ENCODE measurements around the gene ZNF619. TPM values are rescaled to one million over a fixed set of nuclear protein-coding genes. Genes with fewer than 3 reads are reported as not detected.

The ZNF619 gene
- total and polyA plus RNA-seq, 2 of the 4 experiments (the other 2 are of a cell fraction), result 2.0 to 4.8 TPM

DNA sequence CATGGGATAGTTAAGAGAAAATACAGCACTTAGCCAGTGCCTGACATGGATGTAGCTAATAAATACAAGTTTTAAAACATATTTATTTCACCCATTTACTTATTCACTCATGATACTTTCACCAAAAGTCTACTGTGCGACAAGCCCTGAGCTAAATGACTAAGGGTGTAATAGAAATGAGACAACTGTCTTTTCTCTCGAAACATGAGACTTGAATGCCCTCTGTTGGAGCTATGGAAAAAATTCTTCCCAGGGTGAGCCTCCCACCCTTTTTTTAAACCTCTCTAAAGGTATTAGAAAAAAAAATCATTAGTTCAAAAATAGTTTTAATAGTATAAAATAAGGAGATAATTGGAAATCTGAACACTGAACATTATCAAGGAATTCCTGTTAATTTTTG is 44.1 kb upstream of the ZNF619 start:
- H3K27ac ChIP-seq (ENCODE audit: insufficient read depth, low read length), result no peak overlapping the region
- H3K4me1 ChIP-seq (ENCODE audit: control insufficient read depth, insufficient read depth, low read length), result no peaks in the 10 kb centered on the region
- TF ChIP-seq MAFK (IDR thresholded peaks at IDR 0.05; ENCODE audit: low read depth, low read length) (no peak), MXI1 (IDR thresholded peaks at IDR 0.05; ENCODE audit: borderline replicate concordance, low read depth, low read length) (no peak), RFX5 (IDR thresholded peaks at IDR 0.05; ENCODE audit: low read depth, low read length) (no peak), FOS (IDR thresholded peaks at IDR 0.05; ENCODE audit: low read depth, low read length) (no peak), MAZ (IDR thresholded peaks at IDR 0.05; ENCODE audit: borderline replicate concordance, low read depth, low read length) (no peak), CHD1 (IDR thresholded peaks at IDR 0.05; ENCODE audit: low read depth, low read length) (no peak), RCOR1 (IDR thresholded peaks at IDR 0.05; ENCODE audit: insufficient replicate concordance, low read length) (no peak), BHLHE40 (IDR thresholded peaks at IDR 0.05; ENCODE audit: low read depth, low read length) (no peak), SMC3 (IDR thresholded peaks at IDR 0.05; ENCODE audit: low read depth, low read length) (no peak), ELK1 (IDR thresholded peaks at IDR 0.05; ENCODE audit: borderline replicate concordance, low read depth, low read length) (no peak), USF2 (IDR thresholded peaks at IDR 0.05; ENCODE audit: low read depth, low read length) (no peak)
- TF ChIP-seq, protein P1, sequence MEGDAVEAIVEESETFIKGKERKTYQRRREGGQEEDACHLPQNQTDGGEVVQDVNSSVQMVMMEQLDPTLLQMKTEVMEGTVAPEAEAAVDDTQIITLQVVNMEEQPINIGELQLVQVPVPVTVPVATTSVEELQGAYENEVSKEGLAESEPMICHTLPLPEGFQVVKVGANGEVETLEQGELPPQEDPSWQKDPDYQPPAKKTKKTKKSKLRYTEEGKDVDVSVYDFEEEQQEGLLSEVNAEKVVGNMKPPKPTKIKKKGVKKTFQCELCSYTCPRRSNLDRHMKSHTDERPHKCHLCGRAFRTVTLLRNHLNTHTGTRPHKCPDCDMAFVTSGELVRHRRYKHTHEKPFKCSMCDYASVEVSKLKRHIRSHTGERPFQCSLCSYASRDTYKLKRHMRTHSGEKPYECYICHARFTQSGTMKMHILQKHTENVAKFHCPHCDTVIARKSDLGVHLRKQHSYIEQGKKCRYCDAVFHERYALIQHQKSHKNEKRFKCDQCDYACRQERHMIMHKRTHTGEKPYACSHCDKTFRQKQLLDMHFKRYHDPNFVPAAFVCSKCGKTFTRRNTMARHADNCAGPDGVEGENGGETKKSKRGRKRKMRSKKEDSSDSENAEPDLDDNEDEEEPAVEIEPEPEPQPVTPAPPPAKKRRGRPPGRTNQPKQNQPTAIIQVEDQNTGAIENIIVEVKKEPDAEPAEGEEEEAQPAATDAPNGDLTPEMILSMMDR (conservative IDR thresholded peaks at IDR 0.05; ENCODE audit: low read depth, low read length), result no peak
- ChIA-PET CTCF (no interaction called here), POLR2A (ENCODE audit: unreplicated experiment) (no interaction called here)
- no peak overlapping the region for H3K23ac ChIP-seq (ENCODE audit: low read depth, low read length)
- no peaks in the 10 kb centered on the region for H3K9me3 ChIP-seq (ENCODE audit: control insufficient read depth, insufficient read depth, low read length)
- H4K91ac ChIP-seq (ENCODE audit: insufficient read depth, low read depth, low read length), result no peak overlapping the region
- no peaks in the 10 kb centered on the region for H3K9me1 ChIP-seq (ENCODE audit: insufficient read depth, low read length)
- no peaks in the 10 kb centered on the region for H3K27me3 ChIP-seq (ENCODE audit: control insufficient read depth, insufficient read depth, low read length)
- H3K36me3 ChIP-seq (ENCODE audit: control insufficient read depth, insufficient read depth, low read length), result no peaks in the 10 kb centered on the region
- H3K4ac ChIP-seq (ENCODE audit: low read depth, low read length), result no peak overlapping the region
- H2BK120ac ChIP-seq (ENCODE audit: low read depth, low read length), result no peak overlapping the region
- no CpG with 5 or more reads among the region's 2 CpGs for WGBS, 2 experiments (ENCODE audit: extremely low coverage in 2 of 2, insufficient read length in 1 of 2)
- no peak overlapping the region for H3K56ac ChIP-seq (ENCODE audit: extremely low read depth, insufficient read depth, low read length)
- no TSS peak for BruUV-seq (replicated peaks)
- no peak overlapping the region for H3K14ac ChIP-seq (replicated peaks; ENCODE audit: low read depth, low read length)
- no peaks in the 10 kb centered on the region for H4K20me1 ChIP-seq (ENCODE audit: insufficient read depth, low read length)
- dilution Hi-C loops (cut with HindIII; ENCODE audit: low sequenced_read_pairs, unreplicated experiment) (no loop called here), in situ Hi-C loops (cut with MboI; ENCODE audit: low sequenced_read_pairs) (no loop called here), intact Hi-C loops (cut with micrococcal nuclease) (no loop called here)
- no peak overlapping the region for H2AK5ac ChIP-seq (ENCODE audit: low read depth, low read length)
- no peak overlapping the region for H3K4me3 ChIP-seq (ENCODE audit: insufficient read depth, low read depth, low read length)
- no peaks in the 10 kb centered on the region for H3K79me1 ChIP-seq (ENCODE audit: low read depth in 1 of 2, low read length in 2 of 2)
- no peak overlapping the region for H3K18ac ChIP-seq (ENCODE audit: low read depth, low read length)
- DNase-seq, result no peak
- H2BK20ac ChIP-seq (ENCODE audit: low read depth, low read length), result no peak overlapping the region
- no peak overlapping the region for H2BK15ac ChIP-seq (ENCODE audit: low read depth, low read length)
- no peak overlapping the region for H3K4me2 ChIP-seq (ENCODE audit: low read depth, low read length)
- H4K5ac ChIP-seq (ENCODE audit: low read depth, low read length), result no peak overlapping the region
- H2BK5ac ChIP-seq (ENCODE audit: low read depth, low read length, poor library complexity, severe bottlenecking), result no peak overlapping the region
- ATAC-seq (ENCODE audit: low read depth), result no peak
- no peak overlapping the region for H4K8ac ChIP-seq (ENCODE audit: low read depth in 2 of 2, low read length in 2 of 2)
- no peak overlapping the region for H3K9ac ChIP-seq (ENCODE audit: low read depth, low read length)
- no peak overlapping the region for H2AFZ ChIP-seq (replicated peaks; ENCODE audit: low read length, poor library complexity)
- H2AK9ac ChIP-seq (replicated peaks; ENCODE audit: low read depth, low read length, poor library complexity), result no peak overlapping the region
